BJ (cell line): ENCODE measurements around the gene GRM8. TPM values are rescaled to one million over a fixed set of nuclear protein-coding genes. Genes with fewer than 3 reads are reported as not detected.

Source experiments
- CTCF ChIA-PET: fragments of 350-600 bp; formaldehyde crosslinking; extraction: SDS; loops from one replicate; lab custom pipeline; 2021; ENCODE audit warnings: antibody characterized with exemption, inconsistent platforms; lab: Yijun Ruan, JAX
- POLR2A ChIA-PET: fragments of 300-600 bp; sonication (Branson Sonifier 250); formaldehyde crosslinking; extraction: SDS; loops from one replicate; lab custom pipeline; 2021; ENCODE audit warnings: antibody characterized with exemption; lab: Charles Lee
- DNase-seq: peaks from one replicate; pipeline ENCODE4 v3.0.0-alpha.2; 2011; ENCODE audit warnings: low read depth
- H3K27me3 ChIP-seq: 2 replicates; pipeline ENCODE4 v1.6.0; 2011; ENCODE audit warnings: low read length; ENCODE audit not compliant: control insufficient read depth, insufficient read depth
- H3K36me3 ChIP-seq: 2 replicates; pipeline ENCODE4 v1.5.1; 2011; ENCODE audit warnings: low read length; ENCODE audit not compliant: control insufficient read depth, insufficient read depth
- H3K4me3 ChIP-seq: 2 replicates; pipeline ENCODE4 v1.5.1; 2011; ENCODE audit warnings: low read depth, mild to moderate bottlenecking, control low read depth, low read length
- CTCF ChIP-seq: IDR thresholded peaks from 2 replicates; pipeline ENCODE4 v1.5.1; 2011; ENCODE audit warnings: low read depth, mild to moderate bottlenecking, control low read depth, inconsistent platforms, low read length, moderate library complexity; ENCODE audit not compliant: insufficient read depth
- polyA plus RNA-seq: library from polyadenylated mRNA; depleted of rRNA; stranded (reverse); fragments of >200 nt; gene quantifications from 2 replicates; pipeline ENCODE4 v1.2.3, GENCODE V29; 2011

Gene GRM8
- polyA plus RNA-seq, 1 experiment, result not detected

GRCh38 chr7:127081539-127081938 is 171.2 kb downstream of the GRM8 start:
- Histone ChIP-seq H3K4me3 (no peak overlapping the region), H3K27me3 (no peaks in the 10 kb centered on the region), H3K36me3 (no peaks in the 10 kb centered on the region)
- ChIA-PET CTCF (no interaction called here), POLR2A (no interaction called here)
- no peak for DNase-seq
- no peak for TF ChIP-seq CTCF

GRCh38 chr7:127080576-127080975 is 172.2 kb downstream of the GRM8 start:
- POLR2A ChIA-PET, result no interaction called here
- no peak for TF ChIP-seq CTCF
- no peak for DNase-seq
- CTCF ChIA-PET, result no interaction called here
- Histone ChIP-seq H3K27me3 (no peaks in the 10 kb centered on the region), H3K36me3 (no peaks in the 10 kb centered on the region), H3K4me3 (no peak overlapping the region)

GRCh38 chr7:127066974-127067373 is 185.8 kb downstream of the GRM8 start:
- no peak for TF ChIP-seq CTCF
- no peaks in the 10 kb centered on the region for H3K36me3 ChIP-seq
- POLR2A ChIA-PET, result no interaction called here
- no peaks in the 10 kb centered on the region for H3K27me3 ChIP-seq
- CTCF ChIA-PET, result interaction anchor here (1.7 kb wide), 1 partner anchor 11 kb away, joined by 4 read pairs; no protein-coding TSS in a partner anchor
- no peak for DNase-seq
- no peak overlapping the region for H3K4me3 ChIP-seq

GRCh38 chr7:127059475-127059874 is 193.3 kb downstream of the GRM8 start:
- H3K4me3 ChIP-seq, result no peak overlapping the region
- CTCF ChIA-PET, result no interaction called here
- no peaks in the 10 kb centered on the region for H3K36me3 ChIP-seq
- POLR2A ChIA-PET, result no interaction called here
- DNase-seq, result no peak
- no peak for TF ChIP-seq CTCF
- no peaks in the 10 kb centered on the region for H3K27me3 ChIP-seq

GRCh38 chr7:127057918-127058317 is 194.8 kb downstream of the GRM8 start:
- ChIA-PET POLR2A (no interaction called here), CTCF (no interaction called here)
- Histone ChIP-seq H3K27me3 (no peaks in the 10 kb centered on the region), H3K4me3 (no peak overlapping the region), H3K36me3 (no peaks in the 10 kb centered on the region)
- TF ChIP-seq CTCF, result no peak
- no peak for DNase-seq
